ENCODE measurements around the gene AMBP.

- TF ChIP-seq CTCF (IDR thresholded peaks at IDR 0.05) (no peak), EZH2 (IDR thresholded peaks at IDR 0.05) (no peak), EZH2phosphoT487 (IDR thresholded peaks at IDR 0.05) (no peak)
Observed at GRCh38 chr9:114029311-114030170, 48.6 kb downstream of the AMBP start.

Data from neural progenitor cell (in vitro differentiated cells).